DND-41 (cell line): Measurements from ENCODE around the gene AKR1B15.
"Not testable (repeated sequence)": the region's sequence is repeated elsewhere in the genome, so short reads cannot be mapped to it uniquely, and the experiment has no call there.

Experiments
- ATAC-seq: fragments of 200-7000 bp; cut with Tn5 transposase; 3 replicates; pipeline ENCODE4 v1.9.1; 2021; ENCODE audit warnings: low read depth; ENCODE audit not compliant: insufficient read depth
- DNase-seq: peaks from one replicate; pipeline ENCODE4 v3.0.0-alpha.2; 2020
- H2AFZ ChIP-seq: 2 replicates; pipeline ENCODE4 v1.6.0; 2012; ENCODE audit warnings: low read depth, low read length
- H3K27ac ChIP-seq: 2 replicates; pipeline ENCODE4 v1.5.1; 2012; ENCODE audit warnings: low read length, inconsistent platforms
- H3K27me3 ChIP-seq: fragments of 200-600 bp; sonication (generic); 2 replicates; pipeline ENCODE4 v1.6.0; 2012; ENCODE audit warnings: low read length, mild to moderate bottlenecking, inconsistent platforms; ENCODE audit not compliant: insufficient read depth, poor library complexity
- H3K36me3 ChIP-seq: 2 replicates; pipeline ENCODE4 v1.5.1; 2012; ENCODE audit warnings: low read length, inconsistent platforms; ENCODE audit not compliant: insufficient read depth
- H3K4me1 ChIP-seq: 2 replicates; pipeline ENCODE4 v1.5.1; 2012; ENCODE audit warnings: mild to moderate bottlenecking, low read length; ENCODE audit not compliant: insufficient read depth
- H3K4me2 ChIP-seq: 2 replicates; pipeline ENCODE4 v1.6.0; 2012; ENCODE audit warnings: mild to moderate bottlenecking, moderate library complexity, low read length, inconsistent platforms; ENCODE audit not compliant: insufficient read depth
- H3K4me3 ChIP-seq, 2 experiments: fragments of 200-600 bp in 1 of 2; shearing (Covaris generic) in 1 of 2; 2 replicates each; pipeline ENCODE4 v1.5.1; 2012 to 2016; ENCODE audit warnings: inconsistent platforms in 2 of 2, low read length in 2 of 2, mild to moderate bottlenecking in 2 of 2, low read depth in 1 of 2, moderate library complexity in 1 of 2
- H3K79me2 ChIP-seq: 2 replicates; pipeline ENCODE4 v1.6.0; 2012; ENCODE audit warnings: low read length, inconsistent platforms; ENCODE audit not compliant: insufficient read depth
- H3K9ac ChIP-seq: 2 replicates; pipeline ENCODE4 v1.6.0; 2012; ENCODE audit warnings: low read depth, mild to moderate bottlenecking, inconsistent platforms, low read length, moderate library complexity
- H3K9me3 ChIP-seq: 2 replicates; pipeline ENCODE4 v1.5.1; 2012; ENCODE audit warnings: low read length, moderate library complexity, mild to moderate bottlenecking, inconsistent platforms; ENCODE audit not compliant: insufficient read depth, severe bottlenecking
- H4K20me1 ChIP-seq: 2 replicates; pipeline ENCODE4 v1.6.0; 2012; ENCODE audit warnings: low read length; ENCODE audit not compliant: insufficient read depth
- EZH2 ChIP-seq: IDR thresholded peaks from 3 replicates; pipeline ENCODE4 v1.6.1; 2012; ENCODE audit warnings: borderline replicate concordance, low read depth, mild to moderate bottlenecking, moderate library complexity, low read length, inconsistent platforms; ENCODE audit not compliant: severe bottlenecking
- TF ChIP-seq, protein P1 (sequence below): IDR thresholded peaks from 2 replicates; pipeline ENCODE4 v1.5.1; 2012; ENCODE audit warnings: borderline replicate concordance, low read length, moderate library complexity, mild to moderate bottlenecking; ENCODE audit not compliant: poor library complexity, severe bottlenecking; ENCODE audit errors: extremely low read depth

The AKR1B15 gene

DNA sequence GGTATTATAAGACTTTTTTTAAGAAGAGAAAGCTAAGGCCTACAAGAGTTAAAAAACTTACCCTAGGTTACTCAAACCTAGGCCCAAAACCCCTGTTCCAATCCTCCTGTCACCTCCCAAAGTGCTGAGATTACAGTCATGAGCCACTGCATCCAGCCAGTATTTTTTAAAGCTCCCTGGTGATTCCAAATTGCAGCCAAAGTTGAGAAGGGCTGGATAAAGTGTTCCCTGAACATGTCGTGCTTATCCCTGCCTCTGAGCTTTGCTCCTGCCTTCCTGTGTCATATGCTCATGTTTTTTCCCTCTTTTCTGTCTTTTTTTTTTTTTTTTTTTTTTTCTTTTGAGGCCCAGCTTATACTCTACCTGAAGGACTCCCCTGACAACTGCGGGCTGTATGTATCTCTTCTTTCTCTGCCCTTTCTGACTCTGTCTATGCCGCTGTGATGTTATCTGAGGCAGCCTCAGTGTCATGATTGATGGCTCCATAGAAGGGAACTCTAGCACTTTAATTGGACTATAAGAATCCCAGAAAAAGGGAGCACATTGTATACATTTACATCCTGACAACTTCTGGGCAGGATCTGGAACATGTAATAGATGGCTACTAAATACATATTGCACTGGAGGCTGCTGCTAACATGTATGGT is 13.5 kb upstream of the AKR1B15 start:
- Histone ChIP-seq H2AFZ (no peak overlapping the region), H3K4me2 (no peak overlapping the region)
- ATAC-seq = no peak

DNA sequence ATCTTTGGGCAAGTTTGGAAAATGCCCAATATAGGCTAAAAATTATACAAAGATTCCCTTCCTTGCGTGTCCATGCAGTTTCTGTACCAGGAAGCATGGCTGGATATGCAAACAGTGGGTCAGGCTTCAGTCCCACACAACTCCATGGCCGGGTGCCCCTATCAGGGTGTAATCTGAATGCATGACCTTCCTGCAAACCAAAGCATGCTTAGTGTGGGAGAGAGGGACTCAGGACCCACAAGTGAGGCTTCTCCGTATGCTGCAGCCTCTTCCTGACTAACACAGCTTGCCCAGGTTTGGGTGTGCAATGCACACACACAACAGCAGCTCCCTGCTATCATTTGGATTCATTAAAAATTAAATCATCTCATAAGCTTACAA is 13.0 kb upstream of the AKR1B15 start:
- Histone ChIP-seq H3K27me3 (peaks cover 6% of the 10 kb centered on the region), H3K79me2 (no peaks in the 10 kb centered on the region), H3K4me2 (no peak overlapping the region), H3K4me1 (no peaks in the 10 kb centered on the region), H3K36me3 (no peaks in the 10 kb centered on the region), H3K27ac (no peak overlapping the region), H2AFZ (no peak overlapping the region), H3K9ac (no peak overlapping the region), H3K4me3 (no peak overlapping the region), H4K20me1 (no peaks in the 10 kb centered on the region), H3K9me3 (no peaks in the 10 kb centered on the region)
- no peak for ATAC-seq
- TF ChIP-seq EZH2 = no peak
- TF ChIP-seq, protein P1, sequence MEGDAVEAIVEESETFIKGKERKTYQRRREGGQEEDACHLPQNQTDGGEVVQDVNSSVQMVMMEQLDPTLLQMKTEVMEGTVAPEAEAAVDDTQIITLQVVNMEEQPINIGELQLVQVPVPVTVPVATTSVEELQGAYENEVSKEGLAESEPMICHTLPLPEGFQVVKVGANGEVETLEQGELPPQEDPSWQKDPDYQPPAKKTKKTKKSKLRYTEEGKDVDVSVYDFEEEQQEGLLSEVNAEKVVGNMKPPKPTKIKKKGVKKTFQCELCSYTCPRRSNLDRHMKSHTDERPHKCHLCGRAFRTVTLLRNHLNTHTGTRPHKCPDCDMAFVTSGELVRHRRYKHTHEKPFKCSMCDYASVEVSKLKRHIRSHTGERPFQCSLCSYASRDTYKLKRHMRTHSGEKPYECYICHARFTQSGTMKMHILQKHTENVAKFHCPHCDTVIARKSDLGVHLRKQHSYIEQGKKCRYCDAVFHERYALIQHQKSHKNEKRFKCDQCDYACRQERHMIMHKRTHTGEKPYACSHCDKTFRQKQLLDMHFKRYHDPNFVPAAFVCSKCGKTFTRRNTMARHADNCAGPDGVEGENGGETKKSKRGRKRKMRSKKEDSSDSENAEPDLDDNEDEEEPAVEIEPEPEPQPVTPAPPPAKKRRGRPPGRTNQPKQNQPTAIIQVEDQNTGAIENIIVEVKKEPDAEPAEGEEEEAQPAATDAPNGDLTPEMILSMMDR = no peak
- DNase-seq = no peak

More for the DNA sequence above, 13.5 kb upstream of the AKR1B15 start:
- Histone ChIP-seq H3K27me3 (peaks cover 6% of the 10 kb centered on the region), H3K79me2 (no peaks in the 10 kb centered on the region), H3K4me1 (no peaks in the 10 kb centered on the region), H3K4me3 (no peak overlapping the region), H3K9ac (no peak overlapping the region), H3K27ac (no peak overlapping the region), H3K36me3 (no peaks in the 10 kb centered on the region), H4K20me1 (no peaks in the 10 kb centered on the region), H3K9me3 (no peaks in the 10 kb centered on the region)
- DNase-seq = no peak
- TF ChIP-seq, protein P1 = no peak
- TF ChIP-seq EZH2 = no peak

DNA sequence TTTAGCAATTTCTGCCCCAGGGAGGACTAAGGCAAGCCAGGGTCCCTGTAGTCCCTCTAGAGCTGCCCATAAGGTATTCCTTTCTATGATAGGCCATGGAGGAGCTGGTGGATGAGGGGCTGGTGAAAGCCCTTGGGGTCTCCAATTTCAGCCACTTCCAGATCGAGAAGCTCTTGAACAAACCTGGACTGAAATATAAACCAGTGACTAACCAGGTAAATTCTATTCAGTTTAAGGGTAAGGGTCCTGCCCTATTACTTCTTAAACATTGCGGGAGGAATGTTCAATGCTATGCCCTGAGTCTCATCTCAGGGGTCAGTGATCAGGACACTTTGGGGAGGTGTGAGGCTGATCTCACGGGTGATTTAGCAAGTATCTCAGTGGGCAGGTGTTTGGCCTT is 12.4 kb upstream of the AKR1B15 start:
- H4K20me1 ChIP-seq, H3K4me3 ChIP-seq, DNase-seq, H3K4me2 ChIP-seq, ATAC-seq, H3K4me1 ChIP-seq, H2AFZ ChIP-seq, H3K36me3 ChIP-seq, H3K9me3 ChIP-seq, H3K27me3 ChIP-seq, H3K79me2 ChIP-seq, H3K27ac ChIP-seq, H3K9ac ChIP-seq: not testable (repeated sequence)

DNA sequence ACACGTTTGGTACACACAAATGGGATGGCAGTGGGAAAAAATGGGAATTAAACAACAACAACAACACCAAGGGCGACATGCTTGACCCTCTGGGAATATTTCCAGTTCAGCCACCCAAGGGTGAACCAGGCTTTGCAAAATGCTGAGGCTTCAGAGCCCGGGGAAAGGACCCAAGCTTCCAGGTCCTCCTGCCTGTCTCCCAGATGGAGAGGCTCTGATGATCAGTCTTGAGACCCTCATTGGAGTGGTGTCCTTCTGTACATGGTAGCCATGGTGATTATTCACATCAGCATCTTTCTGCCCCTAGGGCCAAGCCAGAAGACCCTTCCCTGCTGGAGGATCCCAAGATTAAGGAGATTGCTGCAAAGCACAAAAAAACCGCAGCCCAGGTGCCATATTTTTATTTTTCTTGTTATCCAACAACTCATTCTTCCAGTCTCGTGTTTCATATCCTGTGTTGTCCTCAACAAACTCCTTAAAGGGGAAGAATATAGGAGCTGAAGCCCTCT is 11.6 kb upstream of the AKR1B15 start:
- ATAC-seq, H3K27ac ChIP-seq, H3K79me2 ChIP-seq, H3K4me2 ChIP-seq, H3K4me3 ChIP-seq, H2AFZ ChIP-seq, H3K9ac ChIP-seq, H3K27me3 ChIP-seq, H3K4me1 ChIP-seq, DNase-seq, H3K9me3 ChIP-seq, H3K36me3 ChIP-seq, H4K20me1 ChIP-seq: not testable (repeated sequence)
